Osteocyte (in vitro differentiated cells): Measurements from ENCODE around the gene PRPF19. TPM values are rescaled to one million over a fixed set of nuclear protein-coding genes. Genes with fewer than 3 reads are reported as not detected.
A peak's percentile ranks its signal among the peaks of the same experiment; 100 is the strongest.

Experiments used
- DNase-seq: peaks from one replicate; pipeline ENCODE4 v3.0.0; 2021; ENCODE audit warnings: mixed read lengths; ENCODE audit not compliant: unreplicated experiment; ENCODE audit errors: extremely low spot score
- H3K27ac Mint-ChIP-seq: one replicate; pipeline ENCODE4 v1.8.0; 2021; ENCODE audit warnings: mild to moderate bottlenecking, mixed read lengths; ENCODE audit not compliant: unreplicated experiment
- H3K27me3 Mint-ChIP-seq: one replicate; pipeline ENCODE4 v1.8.0; 2021; ENCODE audit warnings: mixed read lengths; ENCODE audit not compliant: unreplicated experiment
- H3K36me3 Mint-ChIP-seq: one replicate; pipeline ENCODE4 v1.8.0; 2021; ENCODE audit warnings: mixed read lengths; ENCODE audit not compliant: unreplicated experiment
- H3K4me1 Mint-ChIP-seq: one replicate; pipeline ENCODE4 v1.8.0; 2021; ENCODE audit warnings: mixed read lengths; ENCODE audit not compliant: unreplicated experiment
- H3K4me3 Mint-ChIP-seq: one replicate; pipeline ENCODE4 v1.8.0; 2021; ENCODE audit warnings: mild to moderate bottlenecking, moderate library complexity, mixed read lengths; ENCODE audit not compliant: unreplicated experiment
- H3K9me3 Mint-ChIP-seq: one replicate; pipeline ENCODE4 v1.8.0; 2021; ENCODE audit warnings: mixed read lengths; ENCODE audit not compliant: unreplicated experiment
- total RNA-seq: library from RNA; stranded (reverse); gene quantifications from 2 replicates; pipeline ENCODE4 v1.2.1, GENCODE V29; 2021
- TF ChIP-seq, protein P1 (sequence below): fragments of 200-600 bp; sonication (generic); IDR thresholded peaks from 2 replicates; pipeline ENCODE4 v1.5.0; 2021; ENCODE audit warnings: antibody characterized with exemption, mild to moderate bottlenecking, moderate library complexity

Gene PRPF19
- total RNA-seq, 1 donor from 2014 or later, result 78.0 TPM

- no peak for DNase-seq
- peaks cover 46% of the 10 kb centered on the region for H3K4me1 Mint-ChIP-seq
- no peaks in the 10 kb centered on the region for H3K27me3 Mint-ChIP-seq
- H3K4me3 Mint-ChIP-seq, result peak overlapping the region; percentile 19
- no peaks in the 10 kb centered on the region for H3K9me3 Mint-ChIP-seq
- TF ChIP-seq, protein P1, sequence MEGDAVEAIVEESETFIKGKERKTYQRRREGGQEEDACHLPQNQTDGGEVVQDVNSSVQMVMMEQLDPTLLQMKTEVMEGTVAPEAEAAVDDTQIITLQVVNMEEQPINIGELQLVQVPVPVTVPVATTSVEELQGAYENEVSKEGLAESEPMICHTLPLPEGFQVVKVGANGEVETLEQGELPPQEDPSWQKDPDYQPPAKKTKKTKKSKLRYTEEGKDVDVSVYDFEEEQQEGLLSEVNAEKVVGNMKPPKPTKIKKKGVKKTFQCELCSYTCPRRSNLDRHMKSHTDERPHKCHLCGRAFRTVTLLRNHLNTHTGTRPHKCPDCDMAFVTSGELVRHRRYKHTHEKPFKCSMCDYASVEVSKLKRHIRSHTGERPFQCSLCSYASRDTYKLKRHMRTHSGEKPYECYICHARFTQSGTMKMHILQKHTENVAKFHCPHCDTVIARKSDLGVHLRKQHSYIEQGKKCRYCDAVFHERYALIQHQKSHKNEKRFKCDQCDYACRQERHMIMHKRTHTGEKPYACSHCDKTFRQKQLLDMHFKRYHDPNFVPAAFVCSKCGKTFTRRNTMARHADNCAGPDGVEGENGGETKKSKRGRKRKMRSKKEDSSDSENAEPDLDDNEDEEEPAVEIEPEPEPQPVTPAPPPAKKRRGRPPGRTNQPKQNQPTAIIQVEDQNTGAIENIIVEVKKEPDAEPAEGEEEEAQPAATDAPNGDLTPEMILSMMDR, result no peak
- H3K27ac Mint-ChIP-seq, result peak overlapping the region; percentile 35
- H3K36me3 Mint-ChIP-seq, result peaks cover 13% of the 10 kb centered on the region
Observed at GRCh38 chr11:60916669-60917206, 10.4 kb upstream of the PRPF19 start.

DNA sequence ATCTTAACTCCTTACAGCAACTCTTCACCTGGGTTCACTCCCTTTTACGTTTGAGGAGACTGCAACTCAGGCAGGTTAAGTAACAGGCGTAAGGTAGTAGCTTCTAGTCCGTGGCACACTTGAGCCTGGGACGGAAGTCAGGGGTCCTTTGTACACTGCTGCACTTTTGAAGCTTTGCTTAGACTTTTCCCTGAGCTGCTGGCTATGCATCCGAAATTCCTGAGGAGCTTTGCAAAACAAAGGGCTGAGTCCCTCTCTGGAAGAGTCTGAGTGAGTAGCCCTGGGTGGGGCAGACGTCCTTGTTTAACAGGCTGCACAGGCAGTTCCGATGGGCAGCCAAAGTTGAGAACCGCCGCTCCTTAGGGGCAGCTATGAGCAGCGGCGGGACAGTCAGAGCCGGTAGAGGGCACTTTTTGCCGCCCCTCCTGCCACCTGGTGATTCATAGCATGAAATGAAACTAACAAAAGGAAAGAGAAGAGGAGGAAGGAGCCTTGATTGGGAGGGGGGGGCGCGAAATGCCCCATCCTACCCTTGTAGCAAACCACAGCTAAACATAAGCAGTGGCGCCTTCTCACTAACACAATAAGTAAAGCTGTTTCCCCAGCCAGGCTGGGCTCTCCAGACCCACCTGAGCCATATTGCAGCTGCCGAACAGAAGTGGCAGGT lies 9.0 kb upstream of the PRPF19 start:
- H3K9me3 Mint-ChIP-seq, result no peaks in the 10 kb centered on the region
- peak overlapping the region; percentile 100 for H3K4me3 Mint-ChIP-seq
- H3K4me1 Mint-ChIP-seq, result peaks cover 47% of the 10 kb centered on the region
- peaks cover 5% of the 10 kb centered on the region for H3K36me3 Mint-ChIP-seq
- TF ChIP-seq, protein P1, result peak; percentile 53
- no peaks in the 10 kb centered on the region for H3K27me3 Mint-ChIP-seq
- H3K27ac Mint-ChIP-seq, result peak overlapping the region; percentile 95
- no peak for DNase-seq

DNA sequence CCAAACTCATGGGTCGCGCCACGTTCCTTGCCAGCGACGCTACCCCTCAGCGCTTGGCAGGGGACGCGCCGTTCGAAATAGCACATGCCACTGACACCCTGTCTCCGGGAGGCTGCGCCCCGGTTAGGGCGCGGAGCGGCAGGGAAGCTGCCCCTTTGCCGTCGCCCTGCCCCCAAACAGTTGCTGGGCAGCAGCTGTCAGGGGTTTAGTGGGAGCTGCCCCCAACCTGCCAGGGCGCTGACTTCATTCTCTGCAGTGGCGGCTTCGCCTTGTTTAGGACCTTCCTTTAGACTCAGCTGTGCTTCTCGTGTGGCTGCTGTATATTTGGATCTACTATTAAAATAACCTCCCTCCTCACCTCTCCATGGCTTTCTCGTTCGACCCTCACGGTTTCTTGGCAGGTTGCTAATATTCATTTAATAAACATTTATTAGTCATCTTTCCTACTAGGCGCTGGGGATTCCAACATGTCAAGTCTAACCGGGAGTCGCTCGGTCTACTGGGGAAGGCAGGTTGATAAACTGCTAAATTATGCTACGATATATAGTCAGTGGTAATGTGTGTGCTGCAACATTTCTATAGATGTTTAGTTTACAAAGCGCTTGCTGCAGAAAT lies 8.4 kb upstream of the PRPF19 start:
- peaks cover under 1% of the 10 kb centered on the region for H3K27me3 Mint-ChIP-seq
- peak overlapping the region; percentile 95 for H3K27ac Mint-ChIP-seq
- peak overlapping the region; percentile 100 for H3K4me3 Mint-ChIP-seq
- peaks cover 47% of the 10 kb centered on the region for H3K4me1 Mint-ChIP-seq
- H3K36me3 Mint-ChIP-seq, result peaks cover 4% of the 10 kb centered on the region
- no peaks in the 10 kb centered on the region for H3K9me3 Mint-ChIP-seq
- no peak for DNase-seq
- TF ChIP-seq, protein P1, result no peak

DNA sequence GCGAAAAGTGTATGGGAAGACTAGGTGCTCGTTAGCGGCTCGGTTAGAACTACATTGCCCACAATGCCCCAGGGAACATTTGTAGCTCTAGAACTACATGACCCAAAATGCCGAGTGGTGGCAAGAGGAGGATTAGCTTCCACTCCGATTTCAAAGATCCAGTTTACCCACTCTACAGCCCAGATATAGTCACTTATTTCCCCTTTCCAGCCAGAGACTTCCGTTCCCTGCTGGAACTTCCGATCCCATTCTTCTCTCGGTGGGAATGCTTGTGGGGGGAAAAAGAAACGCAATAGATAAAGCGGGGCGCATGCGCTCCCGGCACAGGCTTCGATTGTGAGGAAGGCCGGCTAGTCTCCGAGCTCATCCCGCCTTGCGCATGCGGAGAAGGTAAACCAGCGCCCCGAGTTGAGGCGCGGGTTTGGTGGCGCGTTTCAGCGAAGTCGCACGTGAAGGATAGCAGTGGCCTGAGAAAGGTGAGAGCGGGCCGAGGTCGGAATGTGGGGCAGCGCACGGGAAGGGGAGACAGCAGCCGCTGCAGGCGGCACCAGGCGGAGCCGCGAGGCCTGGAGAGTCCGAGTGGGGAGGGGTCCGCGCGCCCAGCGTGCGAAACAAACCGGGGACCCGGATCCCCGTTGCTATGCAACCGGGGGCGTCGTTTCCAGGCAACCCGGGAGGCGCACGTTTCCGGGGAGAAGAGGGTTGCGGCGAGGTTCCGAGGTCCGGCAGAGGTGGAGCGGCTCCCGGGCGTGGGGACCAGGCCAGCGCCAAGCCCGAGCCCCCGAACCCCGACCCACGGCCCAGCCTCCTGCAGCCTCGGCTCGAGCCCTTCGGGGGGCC lies 7.6 kb upstream of the PRPF19 start, which contains the start of gene TMEM109:
Gene TMEM109, plus strand, starts transcription at position 366 of the 840 bp plus-strand sequence. CDS start 5,536 bp downstream, outside the sequence.
- peak; percentile 94 for DNase-seq
- H3K27me3 Mint-ChIP-seq, result peaks cover 7% of the 10 kb centered on the region
- peaks cover 43% of the 10 kb centered on the region for H3K4me1 Mint-ChIP-seq
- H3K4me3 Mint-ChIP-seq, result peak within 1 kb of the TSS; percentile 100
- TF ChIP-seq, protein P1, result no peak
- peak within 1 kb of the TSS; percentile 98 for H3K27ac Mint-ChIP-seq
- no peaks in the 10 kb centered on the region for H3K9me3 Mint-ChIP-seq
- H3K36me3 Mint-ChIP-seq, result peaks cover 4% of the 10 kb centered on the region
